Memory B cell (primary cell): ENCODE measurements around the gene SLC16A7.
A peak's percentile ranks its signal among the peaks of the same experiment; 100 is the strongest.
"Not testable (repeated sequence)": the region's sequence is repeated elsewhere in the genome, so short reads cannot be mapped to it uniquely, and the experiment has no call there.

Source experiments
- ATAC-seq: fragments of 150-1000 bp; cut with Tn5 transposase; 2 replicates; pipeline ENCODE4 v1.10.0; 2021; ENCODE audit warnings: low read depth, mild to moderate bottlenecking, moderate library complexity
- DNase-seq, 2 donors: peaks; one replicate each; pipeline ENCODE4 v3.0.0; 2022; ENCODE audit warnings: low spot score in 2 of 2
- H3K27ac Mint-ChIP-seq: one replicate; pipeline ENCODE4 v1.8.0; 2022; ENCODE audit warnings: mild to moderate bottlenecking, moderate library complexity, mixed read lengths
- H3K27me3 Mint-ChIP-seq: one replicate; pipeline ENCODE4 v1.8.0; 2022; ENCODE audit warnings: mixed read lengths
- H3K36me3 Mint-ChIP-seq: one replicate; pipeline ENCODE4 v1.8.0; 2022; ENCODE audit warnings: mild to moderate bottlenecking, mixed read lengths
- H3K4me1 Mint-ChIP-seq: one replicate; pipeline ENCODE4 v1.8.0; 2022; ENCODE audit warnings: mixed read lengths
- H3K4me3 Mint-ChIP-seq: one replicate; pipeline ENCODE4 v1.8.0; 2022; ENCODE audit warnings: mild to moderate bottlenecking, moderate library complexity, mixed read lengths
- H3K9me3 Mint-ChIP-seq: one replicate; pipeline ENCODE4 v1.8.0; 2022; ENCODE audit warnings: mixed read lengths

The SLC16A7 gene

GRCh38 chr12:59742841-59743240, 147.0 kb downstream of the SLC16A7 start:
- Mint-ChIP-seq H3K4me1 (peaks cover 2% of the 10 kb centered on the region), H3K9me3 (peaks cover 1% of the 10 kb centered on the region), H3K36me3 (peaks cover 16% of the 10 kb centered on the region), H3K4me3 (no peak overlapping the region), H3K27me3 (no peaks in the 10 kb centered on the region), H3K27ac (no peak overlapping the region)
- DNase-seq: no peak
- ATAC-seq: no peak

- Mint-ChIP-seq H3K9me3 (no peaks in the 10 kb centered on the region), H3K27ac (no peak overlapping the region), H3K27me3 (no peaks in the 10 kb centered on the region), H3K4me1 (peaks cover 2% of the 10 kb centered on the region), H3K4me3 (no peak overlapping the region), H3K36me3 (peaks cover 14% of the 10 kb centered on the region)
- no peak for ATAC-seq
- DNase-seq: no peak
Measured at GRCh38 chr12:59744564-59744963, 148.7 kb downstream of the SLC16A7 start.

- H3K36me3 Mint-ChIP-seq, DNase-seq, ATAC-seq, H3K4me3 Mint-ChIP-seq, H3K9me3 Mint-ChIP-seq, H3K4me1 Mint-ChIP-seq, H3K27me3 Mint-ChIP-seq, H3K27ac Mint-ChIP-seq: not testable (repeated sequence)
Measured at GRCh38 chr12:59751091-59751490, 155.3 kb downstream of the SLC16A7 start.

GRCh38 chr12:59761542-59761941, 165.7 kb downstream of the SLC16A7 start:
- H3K4me3 Mint-ChIP-seq: no peak overlapping the region
- H3K27ac Mint-ChIP-seq: no peak overlapping the region
- ATAC-seq (no peak), DNase-seq (no peak)
- no peaks in the 10 kb centered on the region for H3K27me3 Mint-ChIP-seq
- H3K9me3 Mint-ChIP-seq: no peaks in the 10 kb centered on the region
- peaks cover 7% of the 10 kb centered on the region for H3K36me3 Mint-ChIP-seq
- H3K4me1 Mint-ChIP-seq: peaks cover 2% of the 10 kb centered on the region

- H3K4me3 Mint-ChIP-seq: no peak overlapping the region
- H3K4me1 Mint-ChIP-seq: no peaks in the 10 kb centered on the region
- no peak for DNase-seq
- no peak for ATAC-seq
- no peak overlapping the region for H3K27ac Mint-ChIP-seq
- H3K36me3 Mint-ChIP-seq: peaks cover 16% of the 10 kb centered on the region
- H3K9me3 Mint-ChIP-seq: no peaks in the 10 kb centered on the region
- no peaks in the 10 kb centered on the region for H3K27me3 Mint-ChIP-seq
Measured at GRCh38 chr12:59763835-59764234, 168.0 kb downstream of the SLC16A7 start.

GRCh38 chr12:59768031-59768430, 172.2 kb downstream of the SLC16A7 start:
- no peaks in the 10 kb centered on the region for H3K27me3 Mint-ChIP-seq
- H3K4me1 Mint-ChIP-seq: no peaks in the 10 kb centered on the region
- no peak overlapping the region for H3K4me3 Mint-ChIP-seq
- peaks cover 16% of the 10 kb centered on the region for H3K36me3 Mint-ChIP-seq
- ATAC-seq (no peak), DNase-seq (no peak)
- H3K27ac Mint-ChIP-seq: no peak overlapping the region
- H3K9me3 Mint-ChIP-seq: no peaks in the 10 kb centered on the region

GRCh38 chr12:59780605-59781135, 184.8 kb downstream of the SLC16A7 start:
- Mint-ChIP-seq H3K27ac (no peak overlapping the region), H3K9me3 (no peaks in the 10 kb centered on the region), H3K36me3 (peaks cover 16% of the 10 kb centered on the region), H3K27me3 (no peaks in the 10 kb centered on the region), H3K4me1 (no peaks in the 10 kb centered on the region), H3K4me3 (no peak overlapping the region)
- ATAC-seq: no peak
- DNase-seq: no peak

- Mint-ChIP-seq H3K36me3 (peaks cover 4% of the 10 kb centered on the region), H3K27ac (no peak overlapping the region), H3K9me3 (no peaks in the 10 kb centered on the region), H3K4me3 (no peak overlapping the region), H3K27me3 (no peaks in the 10 kb centered on the region), H3K4me1 (no peaks in the 10 kb centered on the region)
- no peak for ATAC-seq
- DNase-seq: no peak
Measured at GRCh38 chr12:59787610-59788009, 191.8 kb downstream of the SLC16A7 start.

- Mint-ChIP-seq H3K36me3 (no peaks in the 10 kb centered on the region), H3K9me3 (peaks cover 3% of the 10 kb centered on the region), H3K4me3 (no peak overlapping the region), H3K27ac (no peak overlapping the region), H3K4me1 (no peaks in the 10 kb centered on the region), H3K27me3 (no peaks in the 10 kb centered on the region)
- no peak for DNase-seq
- no peak for ATAC-seq
Measured at GRCh38 chr12:59792647-59793046, 196.8 kb downstream of the SLC16A7 start.

GRCh38 chr12:59803735-59804134, 207.9 kb downstream of the SLC16A7 start:
- ATAC-seq (no peak), DNase-seq (no peak)
- H3K4me1 Mint-ChIP-seq: peaks cover 6% of the 10 kb centered on the region
- H3K36me3 Mint-ChIP-seq: no peaks in the 10 kb centered on the region
- H3K27ac Mint-ChIP-seq: no peak overlapping the region
- no peaks in the 10 kb centered on the region for H3K27me3 Mint-ChIP-seq
- H3K4me3 Mint-ChIP-seq: no peak overlapping the region
- peaks cover 10% of the 10 kb centered on the region for H3K9me3 Mint-ChIP-seq

- Mint-ChIP-seq H3K4me3 (no peak overlapping the region), H3K27ac (no peak overlapping the region), H3K27me3 (no peaks in the 10 kb centered on the region), H3K4me1 (peaks cover 6% of the 10 kb centered on the region), H3K9me3 (no peaks in the 10 kb centered on the region), H3K36me3 (no peaks in the 10 kb centered on the region)
- peak in 1 of 2 donors; percentile 23 for DNase-seq
- peak; percentile 78 for ATAC-seq
Measured at GRCh38 chr12:59808317-59808910, 212.6 kb downstream of the SLC16A7 start.

GRCh38 chr12:59811991-59812390, 216.2 kb downstream of the SLC16A7 start:
- Mint-ChIP-seq H3K36me3 (peaks cover 2% of the 10 kb centered on the region), H3K27ac (no peak overlapping the region), H3K27me3 (no peaks in the 10 kb centered on the region), H3K9me3 (peaks cover 2% of the 10 kb centered on the region), H3K4me1 (peaks cover 3% of the 10 kb centered on the region), H3K4me3 (no peak overlapping the region)
- DNase-seq (no peak), ATAC-seq (no peak)

- DNase-seq (no peak), ATAC-seq (no peak)
- H3K36me3 Mint-ChIP-seq: peaks cover 2% of the 10 kb centered on the region
- H3K4me1 Mint-ChIP-seq: no peaks in the 10 kb centered on the region
- H3K9me3 Mint-ChIP-seq: peaks cover 2% of the 10 kb centered on the region
- no peak overlapping the region for H3K27ac Mint-ChIP-seq
- H3K27me3 Mint-ChIP-seq: no peaks in the 10 kb centered on the region
- no peak overlapping the region for H3K4me3 Mint-ChIP-seq
Measured at GRCh38 chr12:59812716-59813115, 216.9 kb downstream of the SLC16A7 start.

- no peaks in the 10 kb centered on the region for H3K27me3 Mint-ChIP-seq
- no peak overlapping the region for H3K27ac Mint-ChIP-seq
- ATAC-seq: no peak
- H3K9me3 Mint-ChIP-seq: peaks cover 2% of the 10 kb centered on the region
- H3K36me3 Mint-ChIP-seq: peaks cover 2% of the 10 kb centered on the region
- no peaks in the 10 kb centered on the region for H3K4me1 Mint-ChIP-seq
- no peak for DNase-seq
- no peak overlapping the region for H3K4me3 Mint-ChIP-seq
Measured at GRCh38 chr12:59820594-59821011, 224.8 kb downstream of the SLC16A7 start.

GRCh38 chr12:59823567-59823966, 227.7 kb downstream of the SLC16A7 start:
- no peaks in the 10 kb centered on the region for H3K27me3 Mint-ChIP-seq

More at GRCh38 chr12:59823567-59823966, 227.7 kb downstream of the SLC16A7 start:
- no peak overlapping the region for H3K4me3 Mint-ChIP-seq
- no peaks in the 10 kb centered on the region for H3K36me3 Mint-ChIP-seq
- H3K4me1 Mint-ChIP-seq: no peaks in the 10 kb centered on the region
- DNase-seq (no peak), ATAC-seq (no peak)
- no peak overlapping the region for H3K27ac Mint-ChIP-seq
- H3K9me3 Mint-ChIP-seq: no peaks in the 10 kb centered on the region
